Thoracic aorta (tissue), 2 donors: ENCODE data around the gene PKP4. TPM values are rescaled to one million over a fixed set of nuclear protein-coding genes. Genes with fewer than 3 reads are reported as not detected.

Source experiments
- ATAC-seq: fragments of 150-250 bp; one replicate; pipeline ENCODE4 v1.8.0; 2017; ENCODE audit warnings: low read depth; ENCODE audit not compliant: insufficient number of reproducible peaks, low FRiP score
- DNase-seq: peaks from one replicate; pipeline ENCODE4 v3.0.0-alpha.2; 2020; ENCODE audit warnings: low spot score
- H3K27ac ChIP-seq, 2 donors: fragments of 200-600 bp; sonication (generic); 1 replicate in 1 of 2; 2 replicates in 1 of 2; pipeline ENCODE4 v1.5.1; 2016; ENCODE audit warnings: mild to moderate bottlenecking in 2 of 2, moderate library complexity in 2 of 2
- H3K27me3 ChIP-seq: fragments of 200-600 bp; sonication (generic); replicated peaks from 2 replicates; pipeline ENCODE4 v1.6.0; 2016; ENCODE audit warnings: mild to moderate bottlenecking; ENCODE audit not compliant: insufficient read depth
- H3K36me3 ChIP-seq: fragments of 200-600 bp; sonication (generic); one replicate; pipeline ENCODE4 v1.5.1; 2016
- H3K4me1 ChIP-seq, 2 donors: fragments of 200-600 bp; sonication (generic); 1 replicate in 1 of 2; 2 replicates in 1 of 2; pipeline versions ENCODE4 v1.5.1 to v1.6.0; 2016; ENCODE audit warnings: low read depth in 2 of 2, mild to moderate bottlenecking in 1 of 2; ENCODE audit not compliant: control insufficient read depth in 1 of 2
- H3K4me3 ChIP-seq: fragments of 200-600 bp; sonication (generic); 2 replicates; pipeline ENCODE4 v1.5.1; 2016; ENCODE audit warnings: mild to moderate bottlenecking
- H3K9me3 ChIP-seq: fragments of 200-600 bp; sonication (generic); 2 replicates; pipeline ENCODE4 v1.5.1; 2016
- total RNA-seq, 2 donors: library from RNA; depleted of rRNA; stranded (reverse); fragments of >200 nt; gene quantifications; one replicate each; pipeline versions ENCODE4 v1.1.0 to v1.2.3, GENCODE V29; 2016
- TF ChIP-seq, protein P1 (sequence below): fragments of 200-600 bp; sonication (generic); IDR thresholded peaks from one replicate; pipeline ENCODE4 v1.5.1; 2019; ENCODE audit warnings: antibody characterized with exemption

Gene PKP4
- total RNA-seq, 2 donors from 2014 or later = 28.0 to 49.1 TPM

- DNase-seq (no peak), ATAC-seq (no peak)
- Histone ChIP-seq H3K9me3 (no peaks in the 10 kb centered on the region), H3K36me3 (no peaks in the 10 kb centered on the region), H3K4me1 (no peaks in the 10 kb centered on the region), H3K4me3 (no peak overlapping the region), H3K27ac (no peak overlapping the region), H3K27me3 (no peaks in the 10 kb centered on the region)
- TF ChIP-seq, protein P1, sequence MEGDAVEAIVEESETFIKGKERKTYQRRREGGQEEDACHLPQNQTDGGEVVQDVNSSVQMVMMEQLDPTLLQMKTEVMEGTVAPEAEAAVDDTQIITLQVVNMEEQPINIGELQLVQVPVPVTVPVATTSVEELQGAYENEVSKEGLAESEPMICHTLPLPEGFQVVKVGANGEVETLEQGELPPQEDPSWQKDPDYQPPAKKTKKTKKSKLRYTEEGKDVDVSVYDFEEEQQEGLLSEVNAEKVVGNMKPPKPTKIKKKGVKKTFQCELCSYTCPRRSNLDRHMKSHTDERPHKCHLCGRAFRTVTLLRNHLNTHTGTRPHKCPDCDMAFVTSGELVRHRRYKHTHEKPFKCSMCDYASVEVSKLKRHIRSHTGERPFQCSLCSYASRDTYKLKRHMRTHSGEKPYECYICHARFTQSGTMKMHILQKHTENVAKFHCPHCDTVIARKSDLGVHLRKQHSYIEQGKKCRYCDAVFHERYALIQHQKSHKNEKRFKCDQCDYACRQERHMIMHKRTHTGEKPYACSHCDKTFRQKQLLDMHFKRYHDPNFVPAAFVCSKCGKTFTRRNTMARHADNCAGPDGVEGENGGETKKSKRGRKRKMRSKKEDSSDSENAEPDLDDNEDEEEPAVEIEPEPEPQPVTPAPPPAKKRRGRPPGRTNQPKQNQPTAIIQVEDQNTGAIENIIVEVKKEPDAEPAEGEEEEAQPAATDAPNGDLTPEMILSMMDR = no peak
These were observed 110.5 kb downstream of the PKP4 start for GRCh38 chr2:158567208-158567607.

GRCh38 chr2:158569284-158569683, 112.5 kb downstream of the PKP4 start:
- Histone ChIP-seq H3K4me3 (no peak overlapping the region), H3K27ac (no peak overlapping the region), H3K4me1 (no peaks in the 10 kb centered on the region), H3K36me3 (no peaks in the 10 kb centered on the region), H3K27me3 (no peaks in the 10 kb centered on the region), H3K9me3 (no peaks in the 10 kb centered on the region)
- DNase-seq (no peak), ATAC-seq (no peak)
- TF ChIP-seq, protein P1 = no peak

- Histone ChIP-seq H3K27ac (no peak overlapping the region), H3K27me3 (no peaks in the 10 kb centered on the region), H3K36me3 (no peaks in the 10 kb centered on the region), H3K9me3 (no peaks in the 10 kb centered on the region), H3K4me3 (no peak overlapping the region), H3K4me1 (no peaks in the 10 kb centered on the region)
- DNase-seq (no peak), ATAC-seq (no peak)
- TF ChIP-seq, protein P1 = no peak
These were observed 114.1 kb downstream of the PKP4 start for GRCh38 chr2:158570869-158571268.

- ATAC-seq = no peak
These were observed 117.0 kb downstream of the PKP4 start for GRCh38 chr2:158573739-158574138.

DNA sequence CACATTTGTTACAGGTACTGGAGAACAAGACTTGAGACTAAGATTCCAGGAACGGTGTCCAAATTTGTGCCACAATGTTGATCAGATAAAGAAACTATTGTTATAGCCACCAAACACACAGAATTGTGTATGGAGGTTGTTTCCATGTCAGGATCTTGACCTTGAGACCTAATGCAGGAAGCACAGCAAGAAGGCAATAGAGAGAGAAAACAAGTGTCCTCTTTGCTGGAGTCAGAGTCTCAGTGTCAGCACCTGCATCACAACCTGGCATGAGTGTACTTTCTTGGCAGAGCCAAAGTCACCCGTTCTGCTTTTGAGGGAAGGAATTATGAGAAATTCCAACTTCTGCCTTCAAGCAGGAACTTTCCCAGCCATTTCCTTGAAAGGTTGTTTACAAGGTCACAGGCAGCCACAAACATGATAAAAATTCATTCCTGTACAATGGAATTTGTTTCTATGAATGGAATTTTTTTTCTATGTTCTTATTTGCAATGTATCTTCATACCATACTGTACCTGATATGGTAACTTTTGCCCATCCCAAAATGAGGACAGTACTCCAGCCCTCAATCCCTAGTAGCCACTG, 118.4 kb downstream of the PKP4 start:
- TF ChIP-seq, protein P1 = no peak

More at GRCh38 chr2:158573739-158574138, 117.0 kb downstream of the PKP4 start:
- no peaks in the 10 kb centered on the region for H3K4me1 ChIP-seq
- no peaks in the 10 kb centered on the region for H3K36me3 ChIP-seq
- H3K4me3 ChIP-seq = no peak overlapping the region
- H3K27ac ChIP-seq = no peak overlapping the region
- H3K27me3 ChIP-seq = no peaks in the 10 kb centered on the region
- TF ChIP-seq, protein P1 = no peak
- no peak for DNase-seq
- no peaks in the 10 kb centered on the region for H3K9me3 ChIP-seq

More for the DNA sequence above, 118.4 kb downstream of the PKP4 start:
- no peaks in the 10 kb centered on the region for H3K9me3 ChIP-seq
- H3K4me1 ChIP-seq = no peaks in the 10 kb centered on the region
- H3K27ac ChIP-seq = no peak overlapping the region
- no peaks in the 10 kb centered on the region for H3K36me3 ChIP-seq
- DNase-seq (no peak), ATAC-seq (no peak)
- no peak overlapping the region for H3K4me3 ChIP-seq
- H3K27me3 ChIP-seq = no peaks in the 10 kb centered on the region
